NT2/D1 (cell line): ENCODE measurements around the gene PLCB4.

Source experiments
- DNase-seq: peaks from one replicate; pipeline ENCODE4 v3.0.0-alpha.2; 2011; ENCODE audit warnings: low read depth, low spot score
- H3K27me3 ChIP-seq: 2 replicates; pipeline ENCODE4 v1.6.0; 2011; ENCODE audit warnings: mild to moderate bottlenecking; ENCODE audit not compliant: insufficient read length, insufficient read depth
- H3K36me3 ChIP-seq: 2 replicates; pipeline ENCODE4 v1.6.1; 2011; ENCODE audit warnings: mild to moderate bottlenecking, low read length, mixed read lengths; ENCODE audit not compliant: insufficient read depth, insufficient read length
- H3K4me1 ChIP-seq: 2 replicates; pipeline ENCODE4 v1.5.1; 2011; ENCODE audit not compliant: insufficient read depth, insufficient read length
- H3K4me3 ChIP-seq: 2 replicates; pipeline ENCODE4 v1.5.1; 2011; ENCODE audit warnings: low read depth; ENCODE audit not compliant: insufficient read length
- H3K9ac ChIP-seq: 2 replicates; pipeline ENCODE4 v1.6.0; 2011; ENCODE audit warnings: low read depth; ENCODE audit not compliant: insufficient read length
- H3K9me3 ChIP-seq: 2 replicates; pipeline ENCODE4 v1.5.1; 2011; ENCODE audit warnings: mild to moderate bottlenecking, low read length; ENCODE audit not compliant: insufficient read depth
- SUZ12 ChIP-seq: IDR thresholded peaks from 2 replicates; pipeline ENCODE4 v1.6.1; 2011; ENCODE audit not compliant: insufficient read length, insufficient read depth; ENCODE audit errors: extremely low read depth
- YY1 ChIP-seq: IDR thresholded peaks from 2 replicates; pipeline ENCODE4 v1.6.1; 2011; ENCODE audit not compliant: insufficient read length, insufficient read depth
- ZNF274 ChIP-seq: IDR thresholded peaks from 2 replicates; pipeline ENCODE4 v1.6.1; 2011; ENCODE audit warnings: mild to moderate bottlenecking, low read depth, low read length

Gene PLCB4

DNA sequence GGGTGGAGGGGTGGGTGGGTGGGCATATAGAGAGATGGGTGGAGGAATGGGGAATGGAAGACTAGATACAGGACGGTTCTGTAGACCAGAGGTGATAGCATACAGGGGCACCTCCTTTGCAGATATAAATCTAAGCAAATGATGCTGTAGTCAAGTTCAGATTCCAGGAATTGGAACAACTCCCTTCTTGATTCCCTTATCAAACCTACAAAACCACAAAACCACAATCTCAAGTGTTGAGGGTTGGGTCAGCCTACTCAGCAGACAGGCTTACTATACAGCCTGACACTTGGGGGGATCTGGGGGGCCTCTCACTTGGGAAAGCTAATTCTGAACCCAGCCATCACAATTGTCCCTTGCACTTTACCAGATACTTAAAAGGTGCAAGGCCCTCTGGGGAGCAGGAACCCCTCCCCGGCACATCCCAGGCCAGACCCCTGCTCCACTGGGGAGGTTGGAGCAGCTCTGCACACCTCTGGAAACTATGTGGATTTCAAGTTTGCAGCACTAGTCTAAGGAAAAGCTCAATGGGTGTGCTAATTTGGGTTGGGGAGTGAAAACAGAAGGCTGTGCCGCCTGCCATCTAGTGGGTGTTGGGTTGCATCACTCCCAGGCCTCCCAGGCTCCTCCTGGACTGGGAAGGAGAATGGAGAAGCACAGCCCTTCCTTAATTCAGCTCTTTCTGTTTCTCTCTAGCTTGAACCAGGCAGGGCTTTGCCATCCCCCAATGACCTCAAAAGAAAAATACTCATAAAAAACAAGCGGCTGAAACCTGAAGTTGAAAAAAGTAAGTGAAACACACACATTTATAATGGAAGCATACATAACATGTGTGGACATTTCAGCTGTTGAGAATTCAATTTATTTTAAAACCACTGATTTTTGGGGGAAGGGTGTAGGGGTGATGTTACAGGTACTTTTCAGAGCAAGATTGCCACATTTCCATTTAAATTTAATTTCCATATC lies 324.3 kb downstream of the PLCB4 start:
- H3K27me3 ChIP-seq: no peaks in the 10 kb centered on the region
- H3K9me3 ChIP-seq: no peaks in the 10 kb centered on the region
- H3K36me3 ChIP-seq: peaks cover 7% of the 10 kb centered on the region
- H3K4me3 ChIP-seq: no peak overlapping the region
- H3K9ac ChIP-seq: no peak overlapping the region
- no peaks in the 10 kb centered on the region for H3K4me1 ChIP-seq
- peak; percentile 72 for DNase-seq
- TF ChIP-seq SUZ12 (no peak), YY1 (no peak), ZNF274 (no peak)

DNA sequence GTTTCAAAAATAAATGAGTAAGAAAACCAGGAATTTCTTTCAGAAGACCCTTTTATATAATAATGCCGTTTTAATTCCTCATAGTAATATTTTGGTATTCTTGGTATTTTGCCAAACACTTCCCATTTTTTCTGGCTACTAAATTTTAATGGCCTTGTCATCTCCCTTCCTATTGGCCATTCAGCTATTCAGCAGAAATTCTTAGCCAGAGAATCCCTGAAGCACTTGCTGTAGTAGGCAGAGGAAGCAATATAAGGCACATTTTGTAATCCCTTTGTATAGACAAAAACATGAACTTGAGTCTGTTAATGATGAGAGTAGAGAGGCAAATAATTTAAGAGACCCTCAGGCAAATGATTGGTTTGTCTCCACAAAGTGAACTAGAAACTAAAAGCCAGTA lies 327.1 kb downstream of the PLCB4 start:
- no peak for TF ChIP-seq YY1
- TF ChIP-seq ZNF274: no peak
- no peak for TF ChIP-seq SUZ12
- peaks cover 3% of the 10 kb centered on the region for H3K36me3 ChIP-seq
- DNase-seq: no peak
- H3K9ac ChIP-seq: no peak overlapping the region
- H3K27me3 ChIP-seq: no peaks in the 10 kb centered on the region
- H3K4me1 ChIP-seq: no peaks in the 10 kb centered on the region
- H3K9me3 ChIP-seq: no peaks in the 10 kb centered on the region
- H3K4me3 ChIP-seq: no peak overlapping the region

DNA sequence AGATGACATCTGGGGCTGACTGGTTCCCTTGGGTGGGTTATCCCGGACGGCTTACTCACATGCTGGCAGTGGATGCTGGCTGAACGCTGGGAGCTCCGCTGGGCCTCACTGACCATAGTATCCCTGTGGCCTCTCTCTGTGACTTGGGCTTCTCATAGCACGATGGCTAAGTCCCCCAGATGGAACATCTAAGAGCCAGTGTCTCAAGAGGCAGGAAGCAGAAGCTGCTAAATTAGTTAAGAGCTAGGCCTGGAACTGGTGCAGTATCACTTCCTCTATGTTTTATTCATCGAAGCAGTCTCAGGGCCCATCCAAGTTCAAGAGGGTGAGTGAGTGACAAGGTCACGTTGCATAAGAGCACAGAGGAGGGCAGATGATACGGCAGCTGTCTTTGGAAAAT lies 329.0 kb downstream of the PLCB4 start:
- no peak overlapping the region for H3K4me3 ChIP-seq
- no peak for DNase-seq
- peaks cover 6% of the 10 kb centered on the region; the same call in 1 of the 2 replicates for H3K9me3 ChIP-seq
- H3K36me3 ChIP-seq: peaks cover 12% of the 10 kb centered on the region
- H3K27me3 ChIP-seq: no peaks in the 10 kb centered on the region
- no peaks in the 10 kb centered on the region for H3K4me1 ChIP-seq
- TF ChIP-seq ZNF274: no peak
- no peak for TF ChIP-seq YY1
- no peak for TF ChIP-seq SUZ12
- H3K9ac ChIP-seq: no peak overlapping the region

DNA sequence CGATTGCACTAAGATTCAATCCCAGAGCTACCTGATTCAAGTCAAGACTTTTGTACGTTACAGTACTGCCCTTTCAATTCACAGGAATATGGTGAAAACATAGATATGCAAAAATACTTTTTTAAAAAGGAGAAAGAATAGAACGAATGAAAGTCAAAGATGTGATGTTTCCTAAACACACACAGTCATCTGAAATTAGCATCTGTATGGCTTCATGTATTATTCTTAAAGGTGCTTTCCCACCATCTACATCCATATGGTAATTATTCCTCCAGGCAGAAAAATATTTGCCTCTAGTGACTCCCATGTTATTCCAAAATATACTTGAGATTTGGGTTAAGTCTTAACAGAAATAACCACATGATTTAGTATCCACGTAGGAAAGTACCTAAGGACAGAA lies 330.0 kb downstream of the PLCB4 start:
- Histone ChIP-seq H3K27me3 (no peaks in the 10 kb centered on the region), H3K9me3 (peaks cover 6% of the 10 kb centered on the region; the same call in 1 of the 2 replicates), H3K36me3 (peaks cover 13% of the 10 kb centered on the region), H3K9ac (no peak overlapping the region), H3K4me3 (no peak overlapping the region), H3K4me1 (no peaks in the 10 kb centered on the region)
- TF ChIP-seq YY1 (no peak), ZNF274 (no peak), SUZ12 (no peak)
- DNase-seq: no peak

DNA sequence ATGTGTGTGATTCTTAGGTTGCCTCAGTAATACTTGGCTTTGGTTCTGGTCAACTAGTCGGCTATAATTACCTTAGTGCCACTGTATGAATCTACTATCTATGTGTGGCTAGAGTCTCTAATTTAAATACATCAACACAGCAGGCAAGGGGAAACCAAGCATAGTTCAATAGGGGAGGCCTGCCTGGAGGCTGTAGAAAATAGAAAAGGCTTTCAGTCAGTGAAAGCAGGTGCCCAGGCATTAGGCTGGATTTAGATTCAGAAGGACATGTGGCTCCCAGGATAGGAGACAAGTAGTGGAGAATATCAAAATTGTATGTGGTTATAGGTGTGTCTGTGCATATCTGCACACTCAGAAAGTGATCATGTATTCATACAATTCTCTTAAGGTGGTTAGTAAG lies 330.4 kb downstream of the PLCB4 start:
- H3K9me3 ChIP-seq: peaks cover 6% of the 10 kb centered on the region; the same call in 1 of the 2 replicates
- no peak overlapping the region for H3K4me3 ChIP-seq
- peaks cover 13% of the 10 kb centered on the region for H3K36me3 ChIP-seq
- H3K9ac ChIP-seq: no peak overlapping the region
- TF ChIP-seq ZNF274 (no peak), SUZ12 (no peak), YY1 (no peak)
- DNase-seq: no peak
- no peaks in the 10 kb centered on the region for H3K27me3 ChIP-seq
- no peaks in the 10 kb centered on the region for H3K4me1 ChIP-seq

DNA sequence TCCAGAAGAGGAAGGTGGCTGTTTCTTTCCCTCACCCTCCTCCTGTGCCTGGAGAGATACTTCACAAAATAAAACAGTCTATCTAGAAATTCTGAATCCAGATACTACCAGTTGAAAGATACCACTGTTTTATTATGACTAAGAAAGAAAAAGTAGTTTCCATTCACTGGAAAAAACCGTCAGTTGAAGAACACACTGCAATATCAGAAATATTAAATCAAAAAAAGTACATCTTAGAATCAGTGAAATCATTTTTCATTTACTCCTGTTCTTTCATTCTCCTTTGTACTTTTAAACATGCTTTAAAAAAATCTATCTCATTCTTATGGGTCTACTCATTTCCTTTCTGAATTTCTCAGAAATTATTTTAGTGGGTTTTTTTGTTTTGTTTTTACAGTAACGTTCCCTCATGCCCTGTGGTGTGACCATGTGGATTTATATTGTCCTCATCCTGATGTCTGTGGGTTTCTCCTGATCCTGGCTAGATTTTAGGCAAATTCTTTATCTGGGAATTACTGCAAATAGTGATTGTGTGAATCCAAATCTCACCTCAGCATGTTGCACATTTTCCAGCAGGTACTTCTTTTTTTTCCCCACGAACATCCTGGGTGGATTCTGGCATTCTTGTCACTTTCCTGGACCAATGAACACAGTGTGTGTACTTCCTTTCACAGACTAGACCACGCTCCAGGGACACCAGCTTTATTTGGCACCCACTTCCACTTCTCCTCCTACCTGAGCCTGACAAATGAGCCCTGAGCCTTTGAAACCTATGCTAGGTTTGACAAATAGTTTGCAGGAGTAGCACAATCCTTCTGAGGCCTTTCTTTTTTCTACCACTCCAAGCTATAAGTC lies 331.5 kb downstream of the PLCB4 start:
- no peak for DNase-seq
- H3K9me3 ChIP-seq: peaks cover 6% of the 10 kb centered on the region; the same call in 1 of the 2 replicates
- peaks cover 13% of the 10 kb centered on the region for H3K36me3 ChIP-seq
- H3K9ac ChIP-seq: no peak overlapping the region
- H3K4me1 ChIP-seq: no peaks in the 10 kb centered on the region
- H3K4me3 ChIP-seq: no peak overlapping the region
- H3K27me3 ChIP-seq: no peaks in the 10 kb centered on the region
- TF ChIP-seq ZNF274 (no peak), YY1 (no peak), SUZ12 (no peak)
